Neural cell (in vitro differentiated cells): ENCODE data around the gene TAGLN3. TPM values are rescaled to one million over a fixed set of nuclear protein-coding genes. Genes with fewer than 3 reads are reported as not detected.

ENCODE experiments used
- H2AFZ ChIP-seq: fragments of 200-600, 300-800 bp; sonication (generic), shearing (Covaris generic); 2 replicates; pipeline ENCODE4 v1.6.0; 2014; ENCODE audit warnings: low read depth, mild to moderate bottlenecking, antibody characterized with exemption, low read length, moderate library complexity
- H3F3A ChIP-seq: fragments of 200-600 bp; shearing (Covaris generic); 2 replicates; pipeline ENCODE4 v1.6.1; 2016; ENCODE audit warnings: mild to moderate bottlenecking, moderate library complexity, mixed read lengths, antibody characterized with exemption, low read length; ENCODE audit not compliant: insufficient read depth, poor library complexity, severe bottlenecking
- H3K27ac ChIP-seq: fragments of 200-600, 300-800 bp; sonication (generic), shearing (Covaris generic); 2 replicates; pipeline ENCODE4 v1.5.1; 2014; ENCODE audit warnings: mild to moderate bottlenecking, low read length, moderate library complexity
- H3K27me3 ChIP-seq: fragments of 300-800, 200-600 bp; sonication (generic), shearing (Covaris generic); 2 replicates; pipeline ENCODE4 v1.6.0; 2014; ENCODE audit warnings: mild to moderate bottlenecking, low read depth, low read length, moderate library complexity; ENCODE audit not compliant: insufficient read depth
- H3K36me3 ChIP-seq: fragments of 300-800, 200-600 bp; sonication (generic), shearing (Covaris generic); 2 replicates; pipeline ENCODE4 v1.5.1; 2014; ENCODE audit warnings: mild to moderate bottlenecking, antibody characterized with exemption, low read length, moderate library complexity; ENCODE audit not compliant: insufficient read depth
- H3K4me2 ChIP-seq: fragments of 300-800, 200-600 bp; sonication (generic), shearing (Covaris generic); 2 replicates; pipeline ENCODE4 v1.6.0; 2014; ENCODE audit warnings: mild to moderate bottlenecking, low read length
- H3K4me3 ChIP-seq: fragments of 300-800, 200-600 bp; sonication (generic), shearing (Covaris generic); 2 replicates; pipeline ENCODE4 v1.5.1; 2014; ENCODE audit warnings: mild to moderate bottlenecking, low read length, moderate library complexity
- H3K79me2 ChIP-seq: fragments of 200-600 bp; shearing (Covaris generic); replicated peaks from 2 replicates; pipeline ENCODE4 v1.6.0; 2014; ENCODE audit warnings: mild to moderate bottlenecking, low read length, moderate library complexity; ENCODE audit not compliant: insufficient read depth
- H3K9ac ChIP-seq: fragments of 300-800, 200-600 bp; sonication (generic), shearing (Covaris generic); 2 replicates; pipeline ENCODE4 v1.6.1; 2016; ENCODE audit warnings: mild to moderate bottlenecking, low read length, mixed read lengths
- H3K9me2 ChIP-seq: fragments of 200-600 bp; shearing (Covaris generic); 2 replicates; pipeline ENCODE4 v1.6.1; 2016; ENCODE audit warnings: mild to moderate bottlenecking, low read length, mixed read lengths; ENCODE audit not compliant: insufficient read depth
- H3K9me3 ChIP-seq: fragments of 200-600, 300-800 bp; sonication (generic), shearing (Covaris generic); 2 replicates; pipeline ENCODE4 v1.6.1; 2016; ENCODE audit warnings: mild to moderate bottlenecking, mixed run types, low read length, moderate library complexity, mixed read lengths
- H4K20me1 ChIP-seq: fragments of 200-600 bp; shearing (Covaris generic); 2 replicates; pipeline ENCODE4 v1.6.1; 2016; ENCODE audit warnings: mild to moderate bottlenecking, mixed run types; ENCODE audit not compliant: insufficient read depth
- EP300 ChIP-seq: fragments of 450-650 bp; conservative IDR thresholded peaks from 2 replicates; pipeline ENCODE4 v1.6.1; 2014; ENCODE audit warnings: antibody characterized with exemption, mild to moderate bottlenecking, moderate library complexity; ENCODE audit not compliant: poor library complexity, severe bottlenecking
- MXI1 ChIP-seq: fragments of 450-650 bp; conservative IDR thresholded peaks from 2 replicates; pipeline ENCODE4 v1.6.1; 2014; ENCODE audit warnings: antibody characterized with exemption, mild to moderate bottlenecking; ENCODE audit not compliant: poor library complexity, severe bottlenecking
- POLR2AphosphoS5 ChIP-seq: IDR thresholded peaks from 2 replicates; pipeline ENCODE4 v1.6.1; 2012
- RAD21 ChIP-seq: fragments of 450-650 bp; conservative IDR thresholded peaks from 2 replicates; pipeline ENCODE4 v1.6.1; 2014; ENCODE audit warnings: antibody characterized with exemption, mild to moderate bottlenecking, moderate library complexity
- REST ChIP-seq: IDR thresholded peaks from 2 replicates; pipeline ENCODE4 v1.6.1; 2012; ENCODE audit warnings: borderline replicate concordance
- SMC3 ChIP-seq: fragments of 450-650 bp; conservative IDR thresholded peaks from 2 replicates; pipeline ENCODE4 v1.6.1; 2014; ENCODE audit warnings: antibody characterized with exemption, mild to moderate bottlenecking, moderate library complexity; ENCODE audit not compliant: poor library complexity
- TAF1 ChIP-seq: IDR thresholded peaks from 2 replicates; pipeline ENCODE4 v1.6.1; 2012; ENCODE audit warnings: low read depth
- polyA plus RNA-seq: library from polyadenylated mRNA; depleted of rRNA; stranded (reverse); fragments of >200 nt; gene quantifications from 2 replicates; pipeline ENCODE4 v1.2.3, GENCODE V29; 2014

TAGLN3 gene
- polyA plus RNA-seq, 1 donor from 2014 or later: 519 TPM

GRCh38 chr3:112000966-112001365 is 2.2 kb downstream of the TAGLN3 start:
- Histone ChIP-seq H3K4me3 (peak overlapping the region; percentile 88), H3K4me2 (peak overlapping the region; percentile 99), H3K27ac (peak overlapping the region; percentile 98), H2AFZ (peak overlapping the region; percentile 49), H3K9me3 (no peaks in the 10 kb centered on the region), H3K79me2 (peaks cover 68% of the 10 kb centered on the region), H3K36me3 (peaks cover 18% of the 10 kb centered on the region), H3F3A (no peaks in the 10 kb centered on the region), H3K27me3 (no peaks in the 10 kb centered on the region), H3K9ac (peak overlapping the region; percentile 99), H3K9me2 (no peaks in the 10 kb centered on the region), H4K20me1 (no peaks in the 10 kb centered on the region)
- TF ChIP-seq MXI1 (no peak), TAF1 (peak; percentile 20), POLR2AphosphoS5 (peak; percentile 53)

DNA sequence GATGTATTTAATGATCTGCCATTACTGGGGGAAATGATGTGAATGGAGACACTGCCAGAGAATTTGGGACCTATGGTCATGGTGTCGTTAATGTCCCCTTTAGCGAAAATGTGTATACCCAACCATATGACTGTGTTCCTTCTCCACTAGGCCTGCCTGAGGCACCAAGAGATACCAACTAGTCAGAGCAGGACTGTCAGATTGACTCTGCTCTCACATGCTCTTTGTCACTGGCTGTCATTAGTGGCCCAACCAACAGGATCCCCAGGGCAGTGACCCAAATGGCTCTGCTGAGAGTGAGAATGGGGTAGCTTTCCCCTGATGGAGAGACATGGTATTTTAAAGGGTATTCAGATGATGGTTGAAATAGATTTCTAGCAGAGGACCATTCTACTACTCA is 2.8 kb downstream of the TAGLN3 start:
- no peaks in the 10 kb centered on the region for H3F3A ChIP-seq
- H3K9ac ChIP-seq: peak overlapping the region; percentile 99
- H3K27ac ChIP-seq: peak overlapping the region; percentile 98
- H3K27me3 ChIP-seq: no peaks in the 10 kb centered on the region
- peaks cover 73% of the 10 kb centered on the region for H3K79me2 ChIP-seq
- no peaks in the 10 kb centered on the region for H3K9me3 ChIP-seq
- H4K20me1 ChIP-seq: no peaks in the 10 kb centered on the region
- no peaks in the 10 kb centered on the region for H3K9me2 ChIP-seq
- H3K4me2 ChIP-seq: peak overlapping the region; percentile 99
- TF ChIP-seq REST (no peak), POLR2AphosphoS5 (no peak), EP300 (no peak), RAD21 (no peak)
- peak overlapping the region; percentile 49 for H2AFZ ChIP-seq
- peak overlapping the region; percentile 88 for H3K4me3 ChIP-seq
- H3K36me3 ChIP-seq: peaks cover 18% of the 10 kb centered on the region

DNA sequence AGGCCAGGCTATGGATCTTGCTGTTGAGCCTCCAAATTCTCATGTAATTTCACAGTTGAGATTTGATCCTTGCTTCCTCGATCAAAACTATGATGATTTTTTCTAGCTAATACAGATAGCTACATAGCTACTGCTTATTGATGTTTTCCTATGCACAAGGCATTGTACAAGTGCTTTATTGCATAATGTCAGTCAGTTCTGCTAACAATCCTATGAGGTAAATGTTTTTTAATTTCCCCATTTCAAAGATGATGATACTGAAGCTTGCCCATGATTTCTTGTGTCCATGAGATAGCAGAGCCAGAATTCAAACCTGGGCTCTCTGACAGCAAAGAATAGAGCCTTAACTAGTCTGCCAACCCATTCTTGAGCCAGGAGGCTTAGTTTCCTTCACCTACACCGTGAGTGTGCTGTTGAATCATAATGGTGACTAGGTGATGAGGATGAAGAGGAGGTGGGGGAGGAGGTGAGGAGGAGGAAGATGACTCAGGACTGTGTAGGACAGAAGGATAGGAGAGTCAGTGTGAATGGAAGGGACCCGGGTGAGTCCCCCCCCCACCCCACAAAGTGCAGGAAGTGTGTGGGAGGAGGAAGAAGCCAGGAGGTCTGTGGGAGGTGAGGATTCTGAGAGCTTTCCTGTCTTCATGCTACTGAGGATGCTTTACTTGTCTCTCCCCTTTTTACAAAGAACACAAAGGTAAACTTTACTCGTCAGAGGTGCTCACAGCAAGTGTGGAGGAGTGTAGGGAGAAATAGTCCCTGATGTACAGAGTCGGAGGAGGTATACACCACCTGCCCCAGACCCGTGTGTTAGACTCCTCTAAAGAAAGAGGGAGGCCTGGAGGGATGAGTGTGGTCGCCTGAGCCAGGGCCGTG is 3.6 kb downstream of the TAGLN3 start:
- H3K9me2 ChIP-seq: no peaks in the 10 kb centered on the region
- no peaks in the 10 kb centered on the region for H3K9me3 ChIP-seq
- no peaks in the 10 kb centered on the region for H4K20me1 ChIP-seq
- H3K36me3 ChIP-seq: peaks cover 18% of the 10 kb centered on the region
- H3K9ac ChIP-seq: peak overlapping the region; percentile 99
- H3K27ac ChIP-seq: peak overlapping the region; percentile 98
- no peak for TF ChIP-seq POLR2AphosphoS5
- no peak for TF ChIP-seq MXI1
- TF ChIP-seq TAF1: no peak
- TF ChIP-seq SMC3: no peak
- H2AFZ ChIP-seq: no peak overlapping the region
- H3K4me3 ChIP-seq: peak overlapping the region; percentile 88
- peaks cover 73% of the 10 kb centered on the region for H3K79me2 ChIP-seq
- H3F3A ChIP-seq: no peaks in the 10 kb centered on the region
- no peaks in the 10 kb centered on the region for H3K27me3 ChIP-seq
- H3K4me2 ChIP-seq: peak overlapping the region; percentile 99
